IMR-90 (cell line): ENCODE results near the gene GPSM1. TPM values are rescaled to one million over a fixed set of nuclear protein-coding genes. Genes with fewer than 3 reads are reported as not detected.

Source experiments
- ATAC-seq: fragments of 200-7000 bp; cut with Tn5 transposase; 2 replicates; pipeline ENCODE4 v1.9.1; 2020; ENCODE audit warnings: low read depth, mild to moderate bottlenecking, moderate library complexity
- BruUV-seq: library from RNA; stranded (reverse); fragments of 400-500 nt; replicated peaks from 2 replicates; lab custom pipeline; 2021; lab: Mats Ljungman, UMichigan
- CTCF ChIA-PET: fragments of 300-600 bp; formaldehyde crosslinking; extraction: SDS; loops from one replicate; lab custom pipeline; 2021; ENCODE audit warnings: antibody characterized with exemption; lab: Yijun Ruan, JAX
- POLR2A ChIA-PET: fragments of 300-600 bp; sonication (Branson Sonifier 250); formaldehyde crosslinking; loops from one replicate; lab custom pipeline; 2022; ENCODE audit warnings: antibody characterized with exemption; ENCODE audit not compliant: unreplicated experiment; lab: Charles Lee
- DNase-seq: peaks from one replicate; pipeline ENCODE4 v3.0.0; 2013
- H2AFZ ChIP-seq: replicated peaks from 2 replicates; pipeline ENCODE3; 2013; ENCODE audit warnings: low read length, mild to moderate bottlenecking; ENCODE audit not compliant: poor library complexity
- H2AK5ac ChIP-seq: 2 replicates; pipeline ENCODE4 v1.6.1; 2013; ENCODE audit warnings: low read depth, low read length, inconsistent platforms
- H2AK9ac ChIP-seq: replicated peaks from 2 replicates; pipeline ENCODE3; 2013; ENCODE audit warnings: mild to moderate bottlenecking, low read depth, low read length, moderate library complexity; ENCODE audit not compliant: poor library complexity
- H2BK120ac ChIP-seq: 2 replicates; pipeline ENCODE4 v1.6.1; 2013; ENCODE audit warnings: low read depth, low read length, inconsistent platforms
- H2BK15ac ChIP-seq: 3 replicates; pipeline ENCODE4 v1.6.1; 2013; ENCODE audit warnings: low read depth, low read length, inconsistent platforms
- H2BK20ac ChIP-seq: 2 replicates; pipeline ENCODE4 v1.6.1; 2013; ENCODE audit warnings: low read depth, mild to moderate bottlenecking, inconsistent platforms, low read length, moderate library complexity
- H2BK5ac ChIP-seq: 2 replicates; pipeline ENCODE4 v1.6.1; 2013; ENCODE audit warnings: mild to moderate bottlenecking, low read depth, low read length, inconsistent platforms; ENCODE audit not compliant: poor library complexity, severe bottlenecking
- H3K14ac ChIP-seq: replicated peaks from 2 replicates; pipeline ENCODE4 v1.6.1; 2013; ENCODE audit warnings: low read depth, low read length, inconsistent platforms
- H3K18ac ChIP-seq: 2 replicates; pipeline ENCODE4 v1.6.1; 2013; ENCODE audit warnings: low read depth, low read length, control low read depth
- H3K23ac ChIP-seq: 2 replicates; pipeline ENCODE4 v1.6.1; 2013; ENCODE audit warnings: low read depth, low read length, inconsistent platforms
- H3K27ac ChIP-seq: 2 replicates; pipeline ENCODE4 v1.5.1; 2013; ENCODE audit warnings: mild to moderate bottlenecking, control low read depth, low read length; ENCODE audit not compliant: insufficient read depth
- H3K27me3 ChIP-seq: 2 replicates; pipeline ENCODE4 v1.6.1; 2013; ENCODE audit warnings: low read length; ENCODE audit not compliant: control insufficient read depth, insufficient read depth
- H3K36me3 ChIP-seq: 2 replicates; pipeline ENCODE4 v1.6.1; 2013; ENCODE audit warnings: low read length, mixed read lengths; ENCODE audit not compliant: control insufficient read depth, insufficient read depth
- H3K4ac ChIP-seq: 2 replicates; pipeline ENCODE4 v1.6.1; 2013; ENCODE audit warnings: low read depth, low read length, inconsistent platforms
- H3K4me1 ChIP-seq: 2 replicates; pipeline ENCODE4 v1.6.1; 2013; ENCODE audit warnings: low read length, mixed read lengths; ENCODE audit not compliant: control insufficient read depth, insufficient read depth
- H3K4me2 ChIP-seq: 2 replicates; pipeline ENCODE4 v1.6.1; 2013; ENCODE audit warnings: low read depth, mild to moderate bottlenecking, control low read depth, low read length, moderate library complexity
- H3K4me3 ChIP-seq: 2 replicates; pipeline ENCODE4 v1.5.1; 2013; ENCODE audit warnings: low read depth, mild to moderate bottlenecking, control low read depth, low read length, moderate library complexity; ENCODE audit not compliant: insufficient read depth
- H3K56ac ChIP-seq: 2 replicates; pipeline ENCODE4 v1.6.1; 2013; ENCODE audit warnings: low read length, inconsistent platforms; ENCODE audit not compliant: insufficient read depth; ENCODE audit errors: extremely low read depth
- H3K79me1 ChIP-seq, 2 experiments: 2 replicates each; pipeline ENCODE4 v1.6.1; 2013; ENCODE audit warnings: low read length in 2 of 2, inconsistent platforms in 1 of 2, low read depth in 1 of 2
- H3K9ac ChIP-seq: 2 replicates; pipeline ENCODE4 v1.6.1; 2013; ENCODE audit warnings: low read depth, low read length, control low read depth
- H3K9me1 ChIP-seq: 2 replicates; pipeline ENCODE4 v1.6.1; 2013; ENCODE audit warnings: low read length, inconsistent platforms; ENCODE audit not compliant: insufficient read depth
- H3K9me3 ChIP-seq: 2 replicates; pipeline ENCODE4 v1.6.1; 2013; ENCODE audit warnings: low read length; ENCODE audit not compliant: control insufficient read depth, insufficient read depth
- H4K20me1 ChIP-seq: 2 replicates; pipeline ENCODE4 v1.6.1; 2013; ENCODE audit warnings: low read length, inconsistent platforms; ENCODE audit not compliant: insufficient read depth
- H4K5ac ChIP-seq: 2 replicates; pipeline ENCODE4 v1.6.1; 2013; ENCODE audit warnings: mild to moderate bottlenecking, low read depth, low read length, control low read depth
- H4K8ac ChIP-seq, 2 experiments: 2 replicates each; pipeline ENCODE4 v1.6.1; 2013; ENCODE audit warnings: low read depth in 2 of 2, low read length in 2 of 2, control low read depth in 1 of 2, inconsistent platforms in 1 of 2
- H4K91ac ChIP-seq: 2 replicates; pipeline ENCODE4 v1.6.1; 2013; ENCODE audit warnings: low read depth, low read length, inconsistent platforms; ENCODE audit not compliant: insufficient read depth
- BHLHE40 ChIP-seq: fragments of 150-350 bp; IDR thresholded peaks from 2 replicates; pipeline ENCODE4 v1.6.1; 2016; ENCODE audit warnings: mild to moderate bottlenecking, low read depth, low read length
- CEBPB ChIP-seq: IDR thresholded peaks from 2 replicates; pipeline ENCODE4 v1.6.1; 2012; ENCODE audit warnings: low read depth, low read length, improper control_type of control experiment
- CHD1 ChIP-seq: IDR thresholded peaks from 2 replicates; pipeline ENCODE4 v1.6.1; 2012; ENCODE audit warnings: low read depth, low read length, improper control_type of control experiment
- FOS ChIP-seq: fragments of 150-350 bp; IDR thresholded peaks from 2 replicates; pipeline ENCODE4 v1.6.1; 2016; ENCODE audit warnings: low read depth, low read length
- MAFK ChIP-seq: IDR thresholded peaks from 2 replicates; pipeline ENCODE4 v1.6.1; 2012; ENCODE audit warnings: low read depth, low read length, improper control_type of control experiment
- MAZ ChIP-seq: IDR thresholded peaks from 2 replicates; pipeline ENCODE4 v1.6.1; 2012; ENCODE audit warnings: low read depth, mild to moderate bottlenecking, low read length, improper control_type of control experiment, moderate library complexity, borderline replicate concordance
- MXI1 ChIP-seq: IDR thresholded peaks from 2 replicates; pipeline ENCODE4 v1.6.1; 2012; ENCODE audit warnings: low read depth, mild to moderate bottlenecking, low read length, moderate library complexity, borderline replicate concordance
- NFE2L2 ChIP-seq: fragments of 150-350 bp; IDR thresholded peaks from 2 replicates; pipeline ENCODE4 v1.6.1; 2016; ENCODE audit warnings: low read depth, mild to moderate bottlenecking, low read length
- POLR2A ChIP-seq: IDR thresholded peaks from 2 replicates; pipeline ENCODE4 v1.6.1; 2012; ENCODE audit warnings: mild to moderate bottlenecking, low read depth, low read length
- RCOR1 ChIP-seq: IDR thresholded peaks from 2 replicates; pipeline ENCODE4 v1.6.1; 2012; ENCODE audit warnings: mild to moderate bottlenecking, low read length, improper control_type of control experiment; ENCODE audit not compliant: insufficient replicate concordance
- SMC3 ChIP-seq: fragments of 150-350 bp; IDR thresholded peaks from 2 replicates; pipeline ENCODE4 v1.6.1; 2016; ENCODE audit warnings: low read depth, mild to moderate bottlenecking, antibody characterized with exemption, low read length, moderate library complexity
- WGBS, 2 experiments: methylation state at CpG; one replicate each; pipeline versions ENCODE4 v1.1.5 to v1.1.7; 2013; ENCODE audit warnings: missing lambda C conversion rate in 2 of 2; ENCODE audit not compliant: insufficient read length in 1 of 2; ENCODE audit errors: extremely low coverage in 2 of 2; 5-methylcytosine and 5-hydroxymethylcytosine counted together
- dilution Hi-C: fragments of 300-500 bp; cut with HindIII; formaldehyde crosslinking; loops from one replicate; pipeline ENCODE4 v1.14.3; 2018; ENCODE audit warnings: low sequenced_read_pairs; ENCODE audit not compliant: unreplicated experiment
- in situ Hi-C: fragments of 300-500 bp; cut with MboI; formaldehyde crosslinking; loops from 3 replicates; pipeline ENCODE4 v1.14.3; 2019; ENCODE audit warnings: low sequenced_read_pairs, inconsistent platforms, mixed read lengths
- intact Hi-C: fragments of 100-400 bp; cut with micrococcal nuclease; formaldehyde crosslinking; loops from 2 replicates; pipeline ENCODE4 v1.10.0; 2022
- polyA plus RNA-seq, 3 experiments: library from polyadenylated mRNA; depleted of rRNA; stranded (reverse); fragments of >200 nt; gene quantifications; 2 replicates each; pipeline ENCODE4 v1.2.3, GENCODE V29; 2012; ENCODE audit warnings: low replicate concordance in 1 of 3
- total RNA-seq: library from RNA; depleted of rRNA; stranded (reverse); fragments of >200 nt; gene quantifications from 2 replicates; pipeline ENCODE4 v1.2.3, GENCODE V29; 2012
- TF ChIP-seq, protein P1 (sequence below): conservative IDR thresholded peaks from 2 replicates; pipeline ENCODE4 v1.5.1; 2012; ENCODE audit warnings: mild to moderate bottlenecking, low read depth, low read length, improper control_type of control experiment
- TF ChIP-seq, protein P2 (sequence below): fragments of 150-350 bp; IDR thresholded peaks from 2 replicates; pipeline ENCODE4 v1.6.1; 2016; ENCODE audit warnings: low read depth, mild to moderate bottlenecking, low read length, moderate library complexity, borderline replicate concordance
- TF ChIP-seq, protein P3 (sequence below): fragments of 150-350 bp; IDR thresholded peaks from 2 replicates; pipeline ENCODE4 v1.6.1; 2017; ENCODE audit warnings: mild to moderate bottlenecking, antibody characterized with exemption, low read length, low read depth

GPSM1 gene
- total and polyA plus RNA-seq, 2 of the 4 experiments (the other 2 are of a cell fraction): 28.7 to 71.2 TPM

DNA sequence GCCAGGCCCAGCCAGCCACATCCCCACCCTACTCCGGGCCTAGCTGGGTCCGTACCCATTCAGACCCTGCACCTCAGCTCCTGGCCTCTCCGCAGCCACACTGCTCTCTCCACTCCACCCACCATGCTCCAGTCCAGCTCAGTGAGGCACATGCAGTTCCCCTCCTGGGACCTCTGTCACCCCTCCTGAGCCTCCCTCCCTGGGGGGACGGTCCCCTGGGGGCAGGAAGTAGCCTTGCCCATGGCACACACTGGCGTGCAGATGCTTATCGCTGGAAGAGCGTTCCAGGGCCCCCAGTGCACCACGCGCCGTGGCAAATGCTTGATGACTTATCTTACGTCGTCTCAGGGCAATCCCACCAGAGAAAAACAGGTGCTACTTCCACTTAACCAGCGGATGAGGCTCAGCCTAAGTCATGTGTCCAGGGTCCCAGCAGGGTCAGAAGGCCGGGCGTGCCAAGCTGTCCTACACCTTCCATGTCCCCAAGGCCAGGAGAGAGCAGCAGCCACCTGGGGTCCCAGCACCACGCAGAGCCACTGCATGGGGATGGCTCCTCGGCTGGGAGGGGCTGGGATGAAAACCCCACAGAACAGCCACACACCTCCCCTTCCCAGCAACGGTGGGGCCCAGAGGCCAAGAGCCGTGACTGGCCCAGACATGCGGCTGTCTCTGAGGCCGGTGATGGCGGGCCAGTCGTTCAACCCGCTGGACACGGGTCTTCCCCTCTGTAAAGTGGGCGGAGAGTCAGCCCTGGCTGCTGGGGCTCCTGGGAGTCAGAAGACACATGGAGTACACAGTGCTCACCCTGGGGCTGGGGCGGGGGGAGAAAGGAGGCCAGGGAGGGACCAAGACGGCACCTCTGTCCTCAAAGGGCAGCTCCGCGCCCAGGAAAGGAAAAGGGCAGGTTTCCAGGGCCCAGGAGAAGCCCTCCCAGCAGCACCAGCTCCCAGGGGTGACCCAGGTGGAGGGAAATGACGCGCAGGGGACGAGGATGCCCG is 20.8 kb upstream of the GPSM1 start:
- H3K4ac ChIP-seq: no peak overlapping the region
- H3K36me3 ChIP-seq: no peaks in the 10 kb centered on the region
- H4K5ac ChIP-seq: no peak overlapping the region
- H3K14ac ChIP-seq: no peak overlapping the region
- in situ Hi-C loops: no loop called here
- H2AK5ac ChIP-seq: no peak overlapping the region; the same call in 1 of the 2 replicates
- no peak overlapping the region for H3K4me2 ChIP-seq
- H2AFZ ChIP-seq: peak overlapping the region; percentile 67
- no peak overlapping the region for H3K18ac ChIP-seq
- DNase-seq (no peak), ATAC-seq (peak; percentile 9)
- no peak overlapping the region for H3K56ac ChIP-seq
- 48% methylated on average over 11 of the region's 34 CpGs; no CpG with 5 or more reads in 1 of the 2 experiments for WGBS, 2 experiments
- H2BK20ac ChIP-seq: no peak overlapping the region
- POLR2A ChIA-PET: no interaction called here
- no peak overlapping the region for H4K8ac ChIP-seq
- H3K4me3 ChIP-seq: no peak overlapping the region
- CTCF ChIA-PET: no interaction called here
- no peaks in the 10 kb centered on the region for H3K9me3 ChIP-seq
- intact Hi-C loops: no loop called here
- H4K91ac ChIP-seq: no peak overlapping the region
- H2BK15ac ChIP-seq: no peak overlapping the region
- H3K27me3 ChIP-seq: peaks cover 5% of the 10 kb centered on the region; the same call in 1 of the 2 replicates
- dilution Hi-C loops: no loop called here
- H2AK9ac ChIP-seq: peak overlapping the region; percentile 42
- no peak overlapping the region for H3K23ac ChIP-seq
- no peaks in the 10 kb centered on the region for H4K20me1 ChIP-seq
- BruUV-seq: no TSS peak
- H2BK5ac ChIP-seq: peak overlapping the region; percentile 79
- no peak overlapping the region for H3K9ac ChIP-seq
- H2BK120ac ChIP-seq: no peak overlapping the region
- peaks cover 11% of the 10 kb centered on the region for H3K9me1 ChIP-seq
- no peak overlapping the region for H3K27ac ChIP-seq
- H3K79me1 ChIP-seq: no peaks in the 10 kb centered on the region
- no peaks in the 10 kb centered on the region for H3K4me1 ChIP-seq
- no peak for TF ChIP-seq CHD1
- TF ChIP-seq MXI1: no peak
- TF ChIP-seq, protein P1, sequence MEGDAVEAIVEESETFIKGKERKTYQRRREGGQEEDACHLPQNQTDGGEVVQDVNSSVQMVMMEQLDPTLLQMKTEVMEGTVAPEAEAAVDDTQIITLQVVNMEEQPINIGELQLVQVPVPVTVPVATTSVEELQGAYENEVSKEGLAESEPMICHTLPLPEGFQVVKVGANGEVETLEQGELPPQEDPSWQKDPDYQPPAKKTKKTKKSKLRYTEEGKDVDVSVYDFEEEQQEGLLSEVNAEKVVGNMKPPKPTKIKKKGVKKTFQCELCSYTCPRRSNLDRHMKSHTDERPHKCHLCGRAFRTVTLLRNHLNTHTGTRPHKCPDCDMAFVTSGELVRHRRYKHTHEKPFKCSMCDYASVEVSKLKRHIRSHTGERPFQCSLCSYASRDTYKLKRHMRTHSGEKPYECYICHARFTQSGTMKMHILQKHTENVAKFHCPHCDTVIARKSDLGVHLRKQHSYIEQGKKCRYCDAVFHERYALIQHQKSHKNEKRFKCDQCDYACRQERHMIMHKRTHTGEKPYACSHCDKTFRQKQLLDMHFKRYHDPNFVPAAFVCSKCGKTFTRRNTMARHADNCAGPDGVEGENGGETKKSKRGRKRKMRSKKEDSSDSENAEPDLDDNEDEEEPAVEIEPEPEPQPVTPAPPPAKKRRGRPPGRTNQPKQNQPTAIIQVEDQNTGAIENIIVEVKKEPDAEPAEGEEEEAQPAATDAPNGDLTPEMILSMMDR: no peak
- no peak for TF ChIP-seq RCOR1
- TF ChIP-seq POLR2A: no peak
- no peak for TF ChIP-seq NFE2L2
- TF ChIP-seq SMC3: no peak
- TF ChIP-seq MAFK: no peak
- TF ChIP-seq CEBPB: no peak
- TF ChIP-seq BHLHE40: no peak
- TF ChIP-seq, protein P2, sequence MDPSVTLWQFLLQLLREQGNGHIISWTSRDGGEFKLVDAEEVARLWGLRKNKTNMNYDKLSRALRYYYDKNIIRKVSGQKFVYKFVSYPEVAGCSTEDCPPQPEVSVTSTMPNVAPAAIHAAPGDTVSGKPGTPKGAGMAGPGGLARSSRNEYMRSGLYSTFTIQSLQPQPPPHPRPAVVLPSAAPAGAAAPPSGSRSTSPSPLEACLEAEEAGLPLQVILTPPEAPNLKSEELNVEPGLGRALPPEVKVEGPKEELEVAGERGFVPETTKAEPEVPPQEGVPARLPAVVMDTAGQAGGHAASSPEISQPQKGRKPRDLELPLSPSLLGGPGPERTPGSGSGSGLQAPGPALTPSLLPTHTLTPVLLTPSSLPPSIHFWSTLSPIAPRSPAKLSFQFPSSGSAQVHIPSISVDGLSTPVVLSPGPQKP: no peak
- TF ChIP-seq, protein P3, sequence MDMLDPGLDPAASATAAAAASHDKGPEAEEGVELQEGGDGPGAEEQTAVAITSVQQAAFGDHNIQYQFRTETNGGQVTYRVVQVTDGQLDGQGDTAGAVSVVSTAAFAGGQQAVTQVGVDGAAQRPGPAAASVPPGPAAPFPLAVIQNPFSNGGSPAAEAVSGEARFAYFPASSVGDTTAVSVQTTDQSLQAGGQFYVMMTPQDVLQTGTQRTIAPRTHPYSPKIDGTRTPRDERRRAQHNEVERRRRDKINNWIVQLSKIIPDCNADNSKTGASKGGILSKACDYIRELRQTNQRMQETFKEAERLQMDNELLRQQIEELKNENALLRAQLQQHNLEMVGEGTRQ: no peak
- TF ChIP-seq FOS: no peak
- no peak for TF ChIP-seq MAZ
